ENCODE results near the gene DUSP1.

DNA sequence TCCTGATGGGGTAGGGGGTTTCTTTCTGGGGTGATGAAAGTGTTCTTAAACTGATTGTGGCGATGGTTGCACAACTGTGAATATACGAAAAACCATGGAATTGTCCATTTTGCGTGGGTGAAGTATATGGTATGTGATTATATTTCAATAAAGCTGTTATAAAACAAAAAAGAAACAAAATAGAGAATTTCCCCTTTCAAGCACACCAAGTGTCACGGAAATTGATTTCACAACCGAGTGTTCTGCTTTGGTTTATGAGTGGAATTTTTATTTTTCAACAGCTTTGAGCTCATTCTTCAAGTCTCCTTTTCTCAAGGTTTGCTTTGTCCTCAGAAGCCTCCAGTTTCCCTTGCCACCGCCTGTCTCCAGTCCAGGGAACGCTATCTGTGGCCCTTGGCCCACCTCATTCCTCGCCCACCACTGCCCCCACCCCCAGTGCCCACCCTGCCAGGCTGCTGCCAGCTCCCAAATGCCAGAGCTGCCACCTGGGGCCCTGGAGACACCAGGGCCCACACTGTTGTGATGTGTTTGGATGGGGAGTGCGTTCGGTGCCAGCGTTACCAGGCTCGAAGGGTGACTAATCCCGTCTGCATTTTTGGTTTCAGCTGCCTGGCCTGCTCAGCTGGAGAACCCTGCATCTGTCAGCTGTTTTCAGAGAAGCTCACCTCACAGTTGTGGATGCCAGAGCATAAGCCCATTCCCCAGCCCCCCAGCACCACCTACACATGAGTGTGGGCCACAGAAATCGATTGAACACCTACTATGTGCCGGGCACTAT, 30.4 kb downstream of the DUSP1 start:
- TF ChIP-seq POLR2AphosphoS5 (IDR thresholded peaks at IDR 0.05) (peak in 2 of 3 donors; percentile 52 to 61), POLR2A (IDR thresholded peaks at IDR 0.05) (no peak)
- TF ChIP-seq, protein P1, sequence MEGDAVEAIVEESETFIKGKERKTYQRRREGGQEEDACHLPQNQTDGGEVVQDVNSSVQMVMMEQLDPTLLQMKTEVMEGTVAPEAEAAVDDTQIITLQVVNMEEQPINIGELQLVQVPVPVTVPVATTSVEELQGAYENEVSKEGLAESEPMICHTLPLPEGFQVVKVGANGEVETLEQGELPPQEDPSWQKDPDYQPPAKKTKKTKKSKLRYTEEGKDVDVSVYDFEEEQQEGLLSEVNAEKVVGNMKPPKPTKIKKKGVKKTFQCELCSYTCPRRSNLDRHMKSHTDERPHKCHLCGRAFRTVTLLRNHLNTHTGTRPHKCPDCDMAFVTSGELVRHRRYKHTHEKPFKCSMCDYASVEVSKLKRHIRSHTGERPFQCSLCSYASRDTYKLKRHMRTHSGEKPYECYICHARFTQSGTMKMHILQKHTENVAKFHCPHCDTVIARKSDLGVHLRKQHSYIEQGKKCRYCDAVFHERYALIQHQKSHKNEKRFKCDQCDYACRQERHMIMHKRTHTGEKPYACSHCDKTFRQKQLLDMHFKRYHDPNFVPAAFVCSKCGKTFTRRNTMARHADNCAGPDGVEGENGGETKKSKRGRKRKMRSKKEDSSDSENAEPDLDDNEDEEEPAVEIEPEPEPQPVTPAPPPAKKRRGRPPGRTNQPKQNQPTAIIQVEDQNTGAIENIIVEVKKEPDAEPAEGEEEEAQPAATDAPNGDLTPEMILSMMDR (IDR thresholded peaks at IDR 0.05) = no peak
